ENCODE measurements around the gene PAPLN.

Gene PAPLN

DNA sequence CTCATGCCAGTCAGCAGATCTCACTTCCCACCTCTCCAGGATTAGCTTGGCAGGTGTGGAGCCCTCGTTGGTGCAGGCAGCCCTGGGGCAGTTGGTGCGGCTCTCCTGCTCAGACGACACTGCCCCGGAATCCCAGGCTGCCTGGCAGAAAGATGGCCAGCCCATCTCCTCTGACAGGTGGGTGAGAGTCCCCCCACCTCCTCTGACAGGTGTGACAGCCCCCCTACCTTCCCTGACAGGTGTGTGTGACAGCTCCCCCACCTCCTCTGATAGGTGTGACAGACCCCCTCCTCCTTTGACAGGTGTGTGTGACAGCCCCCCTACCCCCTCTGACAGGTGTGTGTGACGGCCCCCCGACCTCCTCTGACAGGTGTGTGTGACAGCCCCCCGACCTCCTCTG lies 26.3 kb downstream of the PAPLN start:
- no peak for DNase-seq

DNA sequence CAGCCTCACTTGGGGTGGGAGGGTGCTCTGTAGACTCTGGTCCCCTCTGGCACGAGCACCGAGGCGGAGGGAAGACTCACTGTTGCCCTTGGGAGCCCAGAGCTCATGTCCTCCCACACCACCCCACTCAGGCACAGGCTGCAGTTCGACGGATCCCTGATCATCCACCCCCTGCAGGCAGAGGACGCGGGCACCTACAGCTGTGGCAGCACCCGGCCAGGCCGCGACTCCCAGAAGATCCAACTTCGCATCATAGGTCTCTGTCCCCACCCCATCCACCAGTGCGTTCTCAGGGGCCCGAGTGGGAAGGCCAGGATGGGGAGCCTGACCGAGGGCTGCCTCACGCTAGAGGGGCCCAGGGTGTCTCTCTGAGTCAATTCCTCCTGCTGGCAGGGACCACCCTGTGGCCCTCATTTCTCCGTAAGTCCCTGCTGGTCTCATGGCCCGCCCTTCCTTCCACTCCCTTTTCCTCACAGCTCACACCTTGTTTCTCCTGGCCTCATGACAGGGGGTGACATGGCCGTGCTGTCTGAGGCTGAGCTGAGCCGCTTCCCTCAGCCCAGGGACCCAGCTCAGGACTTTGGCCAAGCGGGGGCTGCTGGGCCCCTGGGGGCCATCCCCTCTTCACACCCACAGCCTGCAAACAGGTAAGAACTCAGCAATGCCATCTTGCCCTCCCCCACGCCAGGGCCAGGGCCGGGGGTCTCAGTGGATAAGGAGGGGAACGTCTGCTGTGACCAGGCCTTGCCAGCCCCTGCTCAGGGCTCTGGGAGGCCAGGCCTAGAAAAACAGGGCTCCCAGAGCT lies 27.0 kb downstream of the PAPLN start:
- DNase-seq: no peak

DNA sequence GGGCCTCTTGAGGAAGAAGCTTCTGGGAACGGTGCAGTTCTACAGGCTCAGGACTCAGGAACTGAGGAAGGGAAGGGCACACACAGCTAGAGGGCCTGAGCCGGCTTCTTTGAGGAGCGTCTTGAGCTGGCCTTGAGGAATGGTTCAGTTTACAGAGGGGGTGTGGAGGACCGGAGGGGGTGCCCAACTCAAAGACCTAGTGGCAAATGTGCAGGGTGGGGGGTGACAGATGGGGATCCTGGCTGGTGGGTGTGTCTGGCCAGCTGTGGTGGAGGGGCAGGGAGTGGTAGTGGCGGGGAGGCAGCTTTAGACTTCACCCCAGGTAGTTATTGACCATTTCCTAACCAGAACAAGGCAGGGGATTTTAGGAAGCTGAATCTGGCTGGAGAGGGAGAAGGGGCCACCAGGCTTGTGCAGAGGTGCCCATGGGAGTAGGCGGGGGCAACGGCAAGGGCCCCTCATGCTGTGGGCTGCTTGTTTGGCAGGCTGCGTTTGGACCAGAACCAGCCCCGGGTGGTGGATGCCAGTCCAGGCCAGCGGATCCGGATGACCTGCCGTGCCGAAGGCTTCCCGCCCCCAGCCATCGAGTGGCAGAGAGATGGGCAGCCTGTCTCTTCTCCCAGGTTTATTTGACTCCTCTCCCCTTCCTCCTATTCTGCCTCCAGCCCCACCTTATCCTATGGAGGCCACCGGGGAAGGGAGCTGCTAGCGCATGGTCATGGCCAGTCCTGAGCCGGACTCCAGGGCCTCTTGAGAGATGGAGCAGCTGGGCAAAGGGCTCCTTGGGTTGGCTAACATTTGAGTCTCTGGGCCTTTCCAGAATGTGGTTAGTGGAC lies 27.8 kb downstream of the PAPLN start:
- DNase-seq: no peak

DNA sequence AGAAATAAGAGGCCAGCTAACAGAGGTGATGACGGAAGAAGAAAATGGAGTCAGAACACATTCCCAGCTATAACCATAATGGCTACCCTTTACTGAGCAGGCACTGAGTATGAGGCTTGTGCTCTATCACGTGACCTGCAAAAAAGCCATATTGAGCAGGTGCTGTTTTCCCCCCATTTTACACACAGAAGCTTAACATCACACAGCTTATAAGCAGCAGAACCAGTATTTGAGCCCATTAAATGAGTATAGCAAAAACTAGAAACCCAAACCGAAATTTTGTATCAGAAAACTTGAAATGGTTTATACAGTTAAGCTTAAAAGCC lies 28.4 kb downstream of the PAPLN start:
- no peak for DNase-seq

DNA sequence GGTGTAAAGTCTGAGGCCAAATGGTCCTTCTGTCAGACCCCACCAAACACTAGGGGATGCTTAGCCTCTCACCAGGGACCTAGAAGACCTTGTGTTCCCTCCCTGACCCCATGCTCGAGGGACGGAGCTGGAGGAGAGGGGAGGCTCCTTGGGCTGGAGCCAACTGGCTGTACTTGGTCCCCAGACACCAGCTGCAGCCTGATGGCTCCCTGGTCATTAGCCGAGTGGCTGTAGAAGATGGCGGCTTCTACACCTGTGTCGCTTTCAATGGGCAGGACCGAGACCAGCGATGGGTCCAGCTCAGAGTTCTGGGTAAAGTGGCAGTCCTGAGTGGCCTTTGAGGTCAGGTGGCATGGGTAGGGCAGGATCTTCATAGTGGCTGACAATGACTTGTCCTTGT lies 29.0 kb downstream of the PAPLN start:
- DNase-seq: no peak

DNA sequence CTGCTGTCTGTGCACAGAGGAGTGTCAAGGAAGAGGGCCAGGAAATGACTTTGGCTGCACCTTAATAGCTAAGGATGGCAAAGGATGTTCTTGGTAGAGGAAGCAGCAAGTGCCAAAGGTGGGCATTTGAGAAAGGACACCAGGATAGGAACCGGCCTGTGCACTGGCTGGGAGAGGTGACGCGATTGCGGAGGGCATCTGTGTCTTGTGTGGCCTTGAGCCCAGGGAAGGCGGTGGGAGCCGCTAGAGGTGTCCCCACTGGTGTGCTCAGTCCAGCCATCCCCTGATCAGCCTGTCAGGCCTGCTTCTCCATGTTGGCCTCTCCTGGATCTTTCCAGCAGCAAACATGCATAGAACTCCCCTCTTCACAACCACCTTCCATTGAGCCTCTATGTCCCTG lies 30.2 kb downstream of the PAPLN start:
- DNase-seq: no peak

DNA sequence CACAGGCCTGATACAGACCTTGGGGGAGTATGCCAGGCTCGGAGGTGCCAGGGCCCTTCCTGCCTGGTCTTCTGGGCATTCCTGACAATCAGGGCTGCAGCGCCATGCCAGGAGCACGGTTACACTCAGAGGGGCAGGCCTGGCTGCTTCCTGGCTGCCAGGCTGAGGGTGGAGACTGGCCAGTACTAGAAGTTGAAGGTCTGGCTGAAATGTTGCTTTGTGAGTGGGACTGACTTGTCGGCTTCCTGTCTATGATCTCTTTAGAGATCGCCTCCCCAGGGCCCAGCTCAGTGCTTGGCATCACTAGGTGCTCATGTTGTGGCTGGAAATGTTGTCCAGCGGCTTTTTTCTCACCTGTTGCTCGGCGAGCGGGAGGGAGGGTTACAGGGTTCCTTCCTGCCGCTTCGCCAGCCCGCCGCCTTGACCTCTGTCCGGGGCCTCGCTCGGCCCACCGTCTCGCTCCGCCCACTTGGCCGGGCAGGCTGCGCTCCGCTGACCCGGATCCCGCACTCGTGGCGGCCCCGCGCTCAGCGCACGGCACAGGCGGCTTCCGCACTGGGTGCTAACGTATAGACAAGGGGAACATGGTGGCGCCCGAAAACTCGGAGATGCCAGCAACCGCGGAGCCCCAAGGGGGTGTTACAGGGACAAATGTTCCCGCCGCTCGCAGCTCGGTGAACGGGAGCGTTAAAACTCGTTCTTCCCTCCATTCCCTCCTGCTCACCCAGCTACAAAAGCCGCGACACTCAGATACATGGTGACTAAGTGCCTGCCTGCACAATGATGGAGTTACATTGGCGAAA lies 32.6 kb downstream of the PAPLN start:
- no peak for DNase-seq

DNA sequence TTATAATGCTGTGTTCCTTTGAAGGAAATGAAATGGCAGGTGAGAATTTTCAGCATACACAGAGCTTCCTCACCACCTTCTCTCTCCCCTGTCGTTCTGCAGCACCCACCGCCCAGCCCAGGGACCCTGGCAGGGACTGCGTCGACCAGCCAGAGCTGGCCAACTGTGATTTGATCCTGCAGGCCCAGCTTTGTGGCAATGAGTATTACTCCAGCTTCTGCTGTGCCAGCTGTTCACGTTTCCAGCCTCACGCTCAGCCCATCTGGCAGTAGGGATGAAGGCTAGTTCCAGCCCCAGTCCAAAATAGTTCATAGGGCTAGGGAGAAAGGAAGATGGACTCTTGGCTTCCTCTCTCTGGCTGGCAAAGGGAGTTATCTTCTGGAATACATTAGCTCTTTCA lies 35.1 kb downstream of the PAPLN start:
- no peak for DNase-seq

DNA sequence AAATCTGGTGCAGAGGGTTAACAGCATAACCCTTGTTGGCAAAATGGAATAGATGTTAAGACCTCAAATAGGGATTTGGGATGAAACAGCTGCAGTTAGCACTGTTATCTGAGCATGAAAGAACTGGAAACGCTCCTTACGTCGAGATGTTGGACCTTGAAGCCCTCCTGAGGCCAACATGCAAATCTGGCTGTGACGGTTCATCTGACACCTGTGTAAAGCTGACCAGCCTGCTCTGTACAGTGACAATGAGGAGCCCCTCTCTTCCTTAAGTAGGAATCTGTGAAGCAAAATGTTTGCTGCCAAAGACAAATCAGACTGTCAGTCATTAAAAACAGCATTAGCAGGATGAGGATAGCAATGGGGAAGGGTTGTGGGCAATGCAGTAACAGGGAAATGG lies 36.5 kb downstream of the PAPLN start:
- DNase-seq: no peak

DNA sequence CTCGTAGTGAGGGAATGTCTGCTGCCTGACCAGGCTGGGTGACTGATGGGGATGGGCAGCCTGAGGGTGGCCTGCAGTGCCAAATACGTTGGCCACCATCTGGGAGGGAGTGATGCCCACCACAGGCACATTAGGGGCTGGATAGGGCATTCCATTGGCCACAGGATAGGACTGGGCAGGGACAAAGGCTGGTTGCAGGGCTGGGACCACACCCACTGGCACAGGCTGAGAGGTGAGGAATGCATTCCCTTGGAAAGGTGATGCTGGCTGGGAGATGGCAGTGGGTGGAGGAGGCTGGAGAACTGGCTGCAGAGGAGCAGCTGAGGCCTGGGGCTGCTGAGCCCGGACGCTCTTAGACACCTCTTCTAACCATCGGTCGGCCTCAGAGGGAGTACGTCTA lies 39.5 kb downstream of the PAPLN start:
- DNase-seq: no peak

DNA sequence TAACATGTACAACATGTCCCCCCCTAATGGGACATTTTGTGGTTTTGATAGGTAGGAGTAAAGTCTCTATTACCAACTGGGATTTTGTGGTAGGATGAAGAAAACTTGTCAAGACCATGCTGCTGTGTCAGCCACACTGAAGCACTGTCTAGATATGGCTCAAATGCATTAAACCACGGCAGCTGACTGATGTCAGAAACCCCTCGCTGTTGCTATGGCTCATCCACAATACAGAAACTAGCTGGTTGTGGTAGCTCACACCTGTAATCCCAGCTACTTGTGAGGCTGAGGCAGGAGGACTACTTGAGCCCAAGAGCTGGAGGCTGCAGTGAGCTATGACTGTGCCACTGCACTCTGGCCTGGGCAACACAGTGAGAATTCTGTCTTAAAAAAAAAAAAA lies 40.1 kb downstream of the PAPLN start:
- no peak for DNase-seq

DNA sequence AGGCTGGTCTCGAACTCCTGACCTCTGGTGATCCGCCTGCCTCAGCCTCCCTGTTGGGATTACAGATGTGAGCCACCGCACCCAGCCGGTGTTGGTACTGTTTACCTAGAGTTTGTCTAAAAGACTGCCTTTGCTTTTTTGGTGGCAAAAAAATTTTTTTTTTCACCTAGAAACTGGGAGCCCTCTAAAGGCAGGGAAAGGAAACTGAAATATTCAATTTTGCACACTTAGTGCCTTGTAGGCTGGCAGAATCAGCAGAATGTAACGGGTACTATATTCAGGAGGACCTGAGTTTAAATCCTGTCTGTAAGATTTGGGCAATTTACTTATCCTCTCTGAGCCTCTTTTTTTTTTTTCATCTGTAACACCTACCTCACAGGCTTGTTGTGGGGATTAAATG lies 43.6 kb downstream of the PAPLN start:
- DNase-seq: no peak

DNA sequence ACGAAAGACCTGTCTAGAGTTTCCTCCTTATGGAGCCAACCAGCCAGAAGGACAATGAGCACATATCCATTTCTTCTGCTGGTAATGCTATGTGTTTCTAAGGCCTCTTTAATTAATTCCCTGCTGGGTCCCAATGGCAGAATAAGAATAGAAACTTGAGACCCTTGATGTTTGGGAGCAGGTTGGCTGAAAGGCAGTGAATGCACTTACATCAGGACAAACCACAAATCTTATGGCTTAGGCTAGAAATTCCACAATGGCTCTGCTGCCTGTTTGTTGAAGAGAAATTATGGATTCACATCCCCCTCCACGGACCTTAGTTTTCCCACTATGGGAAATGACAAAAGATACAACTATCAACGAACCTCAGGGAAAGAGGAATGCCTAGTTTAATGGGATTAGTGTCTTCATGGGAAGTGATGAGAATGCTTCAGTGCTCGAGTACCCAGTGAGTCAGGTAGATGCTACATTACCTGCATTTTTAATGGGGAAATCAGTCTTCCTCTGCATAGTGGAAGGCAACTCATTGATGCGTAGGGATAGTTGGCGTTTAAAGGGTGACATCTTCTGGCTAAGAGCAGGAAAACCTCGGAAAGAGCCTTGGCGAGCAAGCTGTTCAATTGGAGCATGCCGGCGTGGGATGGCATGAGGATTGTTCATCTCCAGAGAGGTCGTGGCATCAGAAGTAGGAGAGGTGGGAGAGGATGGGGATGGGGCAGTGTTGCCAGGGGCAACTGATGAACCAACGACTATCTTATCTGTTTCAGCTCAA lies 46.5 kb downstream of the PAPLN start:
- no peak for DNase-seq

DNA sequence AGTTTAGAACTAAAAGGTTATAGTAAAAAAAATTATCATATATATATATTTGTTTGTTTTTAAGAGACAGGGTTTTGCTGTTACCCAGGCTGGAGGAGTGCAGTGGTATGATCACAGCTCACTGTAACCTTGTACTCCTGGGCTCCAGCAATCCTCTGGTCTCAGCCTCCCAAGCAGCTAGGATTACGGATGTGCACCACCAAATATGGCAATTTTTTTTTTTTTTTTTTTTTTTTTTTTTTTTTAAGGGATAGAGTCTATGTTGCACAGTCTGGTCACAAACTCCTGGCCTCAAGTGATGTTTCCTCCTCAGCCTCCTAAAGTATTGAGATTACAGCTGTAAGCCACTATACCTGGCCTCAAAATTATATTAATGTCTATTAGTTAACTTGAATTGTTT lies 48.7 kb downstream of the PAPLN start:
- no peak for DNase-seq

DNA sequence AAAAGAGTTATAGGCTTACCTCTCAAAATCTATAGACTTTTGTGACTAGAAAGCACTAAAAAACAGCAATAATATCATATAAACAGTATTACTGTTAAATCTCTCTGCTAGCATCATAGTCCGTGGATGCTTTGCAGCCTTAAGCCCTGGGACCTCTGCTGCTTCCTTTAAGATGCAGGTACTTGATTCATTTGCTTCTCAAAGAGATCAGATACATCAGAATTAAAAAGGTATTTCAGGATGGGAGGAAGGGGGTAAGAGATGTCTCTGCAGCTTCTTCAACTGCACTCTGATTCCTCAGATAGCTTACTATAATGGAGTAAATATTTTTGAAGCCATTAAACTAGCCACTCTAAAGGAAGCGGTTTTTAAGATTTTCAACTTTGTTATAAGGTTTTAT lies 49.3 kb downstream of the PAPLN start:
- no peak for DNase-seq

DNA sequence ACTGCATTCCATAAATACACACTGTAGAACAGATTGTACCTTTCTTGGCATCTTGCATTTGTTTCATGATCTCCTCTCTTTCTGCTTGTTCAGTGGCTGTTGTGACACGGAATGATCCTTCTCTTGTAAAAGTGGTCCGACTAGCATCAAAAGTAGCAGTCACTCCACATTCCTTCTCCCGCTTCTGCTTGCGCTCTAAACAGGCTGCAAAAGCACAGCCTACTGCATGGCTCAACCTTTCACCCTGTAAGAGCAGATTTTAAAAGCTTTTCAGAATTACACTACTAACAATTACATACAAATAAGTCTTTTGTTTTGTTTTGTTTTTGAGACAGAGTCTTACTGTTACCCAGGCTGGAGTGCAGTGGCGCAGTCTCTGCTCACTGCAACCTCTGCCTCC lies 49.8 kb downstream of the PAPLN start:
- no peak for DNase-seq

DNA sequence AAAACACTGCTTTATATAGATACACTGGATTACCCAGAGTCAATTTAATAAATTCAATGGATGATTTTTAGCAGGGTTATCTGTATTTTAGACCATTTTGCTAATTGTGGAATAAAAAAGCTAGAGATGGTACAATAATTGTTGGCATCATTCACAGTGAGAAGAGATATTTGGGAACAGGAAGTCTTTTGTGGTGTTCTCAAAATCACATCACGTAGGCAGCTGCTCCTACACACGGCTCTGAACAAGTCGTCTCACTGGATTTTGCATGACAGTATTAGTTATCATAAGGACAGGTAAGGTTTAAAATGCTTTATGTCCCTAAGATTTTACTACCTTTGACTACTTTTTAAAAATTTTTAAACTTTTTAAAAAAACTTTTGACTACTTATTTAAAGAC lies 52.0 kb downstream of the PAPLN start:
- no peak for DNase-seq

DNA sequence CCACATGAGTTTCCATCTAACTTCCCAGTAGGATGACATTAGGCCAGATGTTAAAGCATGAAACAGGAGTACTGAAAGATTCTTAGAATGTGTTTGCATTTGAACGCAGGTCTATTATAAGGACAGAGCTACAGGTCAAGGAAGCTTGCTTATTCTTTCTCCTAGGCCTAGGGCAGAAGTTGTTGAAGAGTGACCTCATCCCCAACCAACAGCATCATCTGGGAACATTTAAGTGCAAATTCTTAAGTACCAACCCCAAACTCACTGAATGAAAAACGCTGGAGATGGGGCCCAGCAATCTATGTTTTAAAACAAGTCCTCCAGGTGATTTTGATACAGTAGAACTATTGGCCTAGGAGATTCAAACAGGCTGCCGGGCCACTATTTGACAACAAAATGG lies 52.4 kb downstream of the PAPLN start:
- DNase-seq: no peak

DNA sequence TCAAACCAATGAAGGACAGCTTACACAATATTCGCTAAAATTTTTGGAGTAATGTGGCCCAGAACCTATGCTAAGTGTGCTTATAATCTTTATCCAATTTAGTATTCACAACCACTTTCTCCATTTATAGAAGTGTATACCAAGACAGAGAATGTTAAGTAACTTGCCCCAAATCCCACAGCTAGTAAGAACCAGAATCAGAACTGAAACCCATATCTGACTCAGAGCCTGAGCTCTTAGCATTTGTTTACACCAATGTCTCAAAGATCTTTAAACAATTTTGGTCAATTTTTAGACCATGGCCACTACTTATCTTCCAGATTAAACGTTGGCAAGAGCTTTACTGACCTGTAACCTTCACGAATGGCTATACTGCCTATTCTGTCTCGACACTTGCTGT lies 53.0 kb downstream of the PAPLN start:
- no peak for DNase-seq

DNA sequence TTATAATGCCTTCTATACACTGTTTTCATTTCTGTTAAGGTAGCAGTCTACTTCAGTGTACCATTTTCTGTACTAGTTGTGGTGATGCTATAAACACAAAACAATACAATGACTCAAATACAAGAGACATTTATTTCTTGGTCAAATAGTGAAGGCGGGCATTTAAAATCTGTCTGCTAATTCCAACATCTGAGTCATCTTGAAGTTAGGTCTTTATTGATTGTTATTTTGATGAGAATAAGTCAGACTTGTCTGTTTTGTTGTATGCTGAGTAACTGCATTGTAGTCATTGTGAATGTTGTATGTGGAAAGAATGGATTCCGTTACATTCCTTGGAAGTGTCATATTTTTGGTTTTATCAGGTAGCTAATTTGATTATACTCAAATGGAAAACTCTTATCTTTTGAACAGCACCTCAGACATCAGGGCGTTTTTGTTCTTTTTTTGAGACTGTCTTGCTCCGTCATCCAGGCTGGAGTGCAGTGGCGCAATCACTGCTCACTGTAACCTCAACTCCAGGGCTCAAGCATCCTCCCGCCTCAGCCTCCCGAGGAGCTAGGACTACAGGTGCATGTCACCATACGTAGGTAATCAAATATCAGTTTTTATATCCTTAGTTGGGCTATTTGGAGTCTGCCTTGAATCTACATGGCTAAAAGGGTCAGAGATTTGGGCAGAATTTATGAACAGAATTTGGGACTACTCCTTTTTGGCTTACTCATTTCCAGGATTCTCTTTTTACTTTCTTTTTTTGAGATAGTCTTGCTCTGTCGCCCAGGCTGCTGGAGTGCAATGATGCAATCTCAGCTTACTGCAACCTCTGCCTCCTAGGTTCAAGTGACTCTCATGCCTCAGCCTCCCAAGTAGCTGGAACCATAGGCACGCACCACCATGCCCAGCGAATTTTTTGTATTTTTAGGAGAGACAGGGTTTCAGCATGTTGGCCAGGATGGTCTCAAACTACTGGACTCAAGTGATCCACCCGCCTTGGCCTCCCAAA lies 56.8 kb downstream of the PAPLN start:
- no peak for DNase-seq

DNA sequence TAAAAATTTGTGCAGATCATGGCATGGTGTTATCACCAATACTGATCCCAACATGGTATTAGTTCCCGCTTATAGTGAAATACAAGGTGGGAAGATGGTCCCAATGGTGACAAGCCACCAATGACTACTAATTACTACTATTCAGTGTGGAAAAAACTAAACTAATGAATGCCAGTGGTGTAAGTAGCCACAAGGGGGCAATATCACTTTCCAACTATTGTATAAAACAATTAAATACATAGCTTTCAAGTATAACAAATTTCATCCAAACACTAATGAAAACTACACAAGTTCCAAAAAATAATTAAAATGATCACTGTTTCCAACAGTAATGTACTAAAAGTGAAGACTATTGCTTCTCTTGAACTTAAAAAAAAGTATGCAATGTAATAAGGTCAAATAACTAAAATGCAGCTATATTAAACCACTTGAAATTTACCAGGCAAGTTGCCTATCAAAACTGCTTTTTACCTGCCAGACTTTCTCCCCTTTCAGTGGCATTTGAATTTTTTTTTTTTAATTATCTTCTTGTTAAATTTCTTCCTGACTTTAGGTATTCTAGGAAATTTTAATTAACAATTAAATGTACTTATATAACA lies 58.0 kb downstream of the PAPLN start:
- DNase-seq: peak; percentile 64 to 68

All from AML-193 (cell line).